Stimulated activated CD8-positive, alpha-beta memory T cell treated with anti-CD3 and anti-CD28 coated beads, Interleukin-15, amount 100 ng/mL, for 1 hour (primary cell): Measurements from ENCODE around the gene AKAP13.

Experiments
- DNase-seq: peaks from one replicate; pipeline ENCODE4 v3.0.0-alpha.2; 2020; ENCODE audit warnings: low read depth

The AKAP13 gene

DNA sequence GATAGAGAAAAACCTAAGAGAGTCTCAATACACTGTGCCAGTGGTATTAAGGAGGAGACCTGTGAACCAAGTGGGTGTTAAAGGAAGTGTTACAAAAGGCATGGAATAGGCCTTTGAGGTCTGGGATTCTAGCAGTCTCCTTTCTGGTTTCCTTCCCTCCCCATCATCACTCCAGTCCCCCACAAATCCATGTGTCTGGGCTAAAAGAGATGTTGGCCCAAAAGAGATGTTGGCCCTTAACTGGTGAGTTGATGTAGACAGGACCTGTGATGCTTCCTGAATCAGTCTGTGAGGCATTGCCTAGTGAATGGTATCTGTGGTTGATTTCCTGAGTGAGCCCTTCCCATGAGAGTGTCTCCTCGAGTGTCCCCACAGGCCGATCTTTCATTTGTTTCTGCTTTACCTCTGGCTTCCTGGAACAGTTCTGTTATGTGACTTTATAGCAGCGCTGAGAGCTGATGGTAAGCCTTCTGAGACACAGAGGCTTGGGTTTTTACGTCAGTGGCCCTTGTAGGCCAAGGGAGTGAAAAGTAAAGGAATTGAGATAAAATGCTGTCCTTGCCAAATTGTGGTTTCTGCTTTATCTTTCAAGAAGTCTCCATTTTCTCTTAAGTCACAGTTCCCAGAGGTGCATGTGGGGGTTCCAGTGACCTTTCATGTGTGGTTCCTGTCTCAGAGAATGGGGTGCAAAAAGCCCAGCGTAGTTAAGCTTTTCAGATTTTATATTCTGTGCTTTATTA, 326.5 kb downstream of the AKAP13 start:
- no peak for DNase-seq

DNA sequence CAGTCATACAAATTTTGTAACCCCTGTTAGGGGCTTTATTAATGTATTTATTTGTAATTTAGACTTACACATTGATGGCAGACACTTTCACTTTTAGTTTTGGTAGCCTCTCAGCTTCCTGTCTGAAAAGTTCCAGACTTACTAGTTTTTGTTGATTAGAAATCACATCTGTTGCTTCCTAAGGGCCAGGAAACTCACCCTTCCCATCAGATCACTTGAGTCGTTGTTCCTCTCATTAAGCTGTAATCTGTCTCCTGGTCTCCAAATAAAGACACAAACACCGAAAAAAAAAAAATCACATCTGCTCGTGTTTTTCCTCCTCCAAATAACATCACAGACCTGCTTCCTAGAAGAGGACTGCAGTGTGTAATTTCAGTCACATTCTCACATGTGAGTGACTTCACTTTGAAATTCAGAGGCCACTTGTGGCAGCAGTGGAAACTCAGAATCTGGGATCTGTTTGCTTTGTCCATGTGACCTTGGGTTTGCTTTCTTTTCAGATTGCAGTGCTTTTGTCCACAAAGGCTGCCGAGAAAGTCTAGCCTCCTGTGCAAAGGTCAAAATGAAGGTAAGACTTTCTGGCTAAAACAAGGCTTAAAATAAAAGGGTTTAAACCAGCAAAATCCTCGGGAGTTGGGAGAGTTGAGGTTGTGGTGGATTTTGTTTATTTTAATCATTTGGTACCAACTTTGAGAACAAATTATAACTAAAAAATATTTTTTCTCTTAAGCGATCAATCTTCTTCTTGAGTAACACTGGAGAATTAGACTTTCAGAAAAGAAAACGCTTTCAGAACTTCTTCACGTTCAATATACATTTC, 327.3 kb downstream of the AKAP13 start:
- DNase-seq: no peak

DNA sequence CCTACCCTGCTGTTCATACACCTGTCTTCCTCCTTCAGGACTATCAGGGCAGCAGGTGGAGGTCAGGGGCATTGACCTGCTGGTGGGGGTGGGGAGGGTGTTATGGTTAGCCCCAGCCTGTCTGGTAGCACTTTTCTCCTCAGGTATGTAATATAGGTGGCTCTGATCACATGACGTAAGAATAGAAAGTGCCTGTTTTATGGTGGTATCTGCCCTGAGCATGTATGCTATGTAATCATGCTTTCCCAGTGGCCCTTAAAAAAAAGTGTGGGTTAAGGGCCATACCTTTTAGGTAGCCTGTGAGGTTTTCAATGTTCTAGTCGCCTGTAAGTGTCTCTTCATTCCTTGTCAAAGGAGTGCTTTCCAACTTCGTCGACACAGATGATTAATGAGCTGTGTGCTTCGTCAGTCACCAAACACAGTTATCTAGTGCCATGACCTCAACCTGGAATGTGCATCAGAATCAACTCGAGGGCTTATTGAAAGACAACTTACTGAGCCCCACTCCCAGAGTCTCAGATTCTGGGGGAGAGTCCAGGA, 328.1 kb downstream of the AKAP13 start:
- no peak for DNase-seq

DNA sequence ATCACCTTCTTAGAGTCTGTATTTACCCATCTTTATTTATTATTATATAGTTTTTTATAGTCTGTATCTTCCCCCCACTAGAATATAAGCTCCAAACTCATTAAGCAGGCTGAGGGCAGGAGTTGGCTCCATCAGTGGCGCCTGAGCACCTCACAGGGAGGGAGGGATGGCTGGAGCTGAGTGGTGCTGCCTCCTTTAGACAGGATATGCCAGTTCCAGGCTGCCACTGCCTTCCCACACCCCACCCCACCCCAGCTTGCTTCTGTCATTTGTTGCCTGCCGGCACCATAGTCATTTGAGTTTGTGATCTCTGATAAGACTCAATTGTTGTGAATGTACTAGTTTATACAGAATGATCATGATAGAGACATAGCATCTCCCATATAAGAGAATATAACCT, 328.8 kb downstream of the AKAP13 start:
- DNase-seq: no peak

DNA sequence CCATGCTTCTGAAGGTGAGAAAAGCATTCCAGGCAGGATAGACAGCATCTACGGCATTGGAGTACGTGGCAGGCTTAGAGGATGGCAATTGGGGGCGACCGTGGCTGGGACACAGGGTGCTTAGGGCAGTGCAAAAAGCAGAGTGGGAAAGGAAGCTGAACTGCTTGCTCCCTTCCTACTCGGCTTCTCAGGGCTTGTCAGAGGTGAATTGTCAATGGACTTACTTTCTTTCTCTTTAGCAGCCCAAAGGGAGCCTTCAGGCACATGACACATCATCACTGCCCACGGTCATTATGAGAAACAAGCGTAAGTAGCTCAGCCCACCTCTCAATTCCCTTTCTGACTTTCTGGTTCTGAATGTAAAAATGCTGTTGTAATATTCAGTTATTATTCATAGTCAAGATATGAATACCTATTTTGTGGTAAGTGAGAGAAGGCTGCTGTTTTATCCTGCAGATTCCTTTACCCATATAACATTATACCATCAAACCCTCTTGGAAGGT, 330.0 kb downstream of the AKAP13 start:
- no peak for DNase-seq

DNA sequence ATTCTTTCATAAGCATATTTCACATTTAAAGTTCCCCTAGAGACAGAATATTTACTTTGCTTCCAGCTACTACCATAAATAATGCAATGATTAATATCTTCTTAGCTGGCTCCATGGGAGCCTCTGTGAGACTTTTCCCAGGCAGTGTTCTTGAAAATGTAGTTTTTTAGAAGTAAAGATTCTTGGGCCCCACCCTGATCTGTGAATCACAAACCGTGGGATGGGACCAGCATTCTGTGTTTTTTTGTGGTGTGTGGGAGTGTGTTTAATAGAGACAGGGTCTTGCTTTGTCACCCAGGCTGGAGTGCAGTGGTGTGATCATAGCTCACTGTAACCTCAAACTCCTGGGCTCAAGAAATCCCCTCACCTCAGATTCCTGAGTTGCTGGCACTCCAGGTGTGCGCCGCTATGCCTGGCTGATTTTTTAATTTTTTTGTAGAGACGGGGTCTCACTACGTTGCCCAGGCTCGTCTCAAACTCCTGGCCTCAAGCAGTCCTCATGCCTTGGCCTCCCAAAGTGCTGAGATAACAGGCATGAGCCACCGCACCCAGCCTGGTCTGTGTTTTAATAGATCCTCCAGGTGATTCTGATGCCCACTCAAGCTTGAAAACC, 331.3 kb downstream of the AKAP13 start:
- no peak for DNase-seq

DNA sequence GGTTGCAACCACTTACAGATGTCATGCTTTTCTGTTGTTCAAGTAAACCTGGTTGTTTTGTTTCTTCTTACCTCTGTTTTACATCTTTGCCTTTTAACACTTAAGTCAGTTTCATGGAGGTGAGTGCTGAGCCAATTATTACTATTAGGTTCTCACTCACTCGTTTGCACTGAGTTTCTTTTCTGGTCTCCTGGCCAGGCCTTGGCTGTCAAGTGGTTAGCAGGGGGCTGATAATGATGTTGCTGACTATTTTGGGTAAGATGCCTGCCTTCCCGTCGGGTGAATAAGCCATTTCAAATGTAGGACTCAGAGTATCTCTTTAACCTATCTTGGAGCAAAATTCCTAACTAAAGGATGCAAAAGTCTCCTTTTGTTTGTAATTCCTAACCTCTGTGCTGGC, 335.9 kb downstream of the AKAP13 start:
- no peak for DNase-seq

DNA sequence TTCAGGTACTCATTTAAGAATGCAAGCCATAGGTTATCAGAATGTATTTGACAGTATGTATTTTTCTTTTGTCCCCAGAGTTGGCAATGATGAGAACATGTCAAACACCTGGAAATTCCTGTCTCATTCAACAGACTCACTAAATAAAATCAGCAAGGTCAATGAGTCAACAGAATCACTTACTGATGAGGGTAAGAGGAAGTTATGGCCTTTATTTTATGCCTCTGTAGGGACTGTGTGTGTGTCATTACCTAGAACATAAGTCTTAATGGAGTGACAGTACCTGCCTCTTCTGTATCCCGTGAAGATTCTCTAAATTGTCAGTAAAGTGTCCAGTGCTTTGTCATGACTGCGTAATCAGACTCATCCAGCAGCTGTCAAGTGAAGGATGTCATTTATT, 336.8 kb downstream of the AKAP13 start:
- DNase-seq: no peak

DNA sequence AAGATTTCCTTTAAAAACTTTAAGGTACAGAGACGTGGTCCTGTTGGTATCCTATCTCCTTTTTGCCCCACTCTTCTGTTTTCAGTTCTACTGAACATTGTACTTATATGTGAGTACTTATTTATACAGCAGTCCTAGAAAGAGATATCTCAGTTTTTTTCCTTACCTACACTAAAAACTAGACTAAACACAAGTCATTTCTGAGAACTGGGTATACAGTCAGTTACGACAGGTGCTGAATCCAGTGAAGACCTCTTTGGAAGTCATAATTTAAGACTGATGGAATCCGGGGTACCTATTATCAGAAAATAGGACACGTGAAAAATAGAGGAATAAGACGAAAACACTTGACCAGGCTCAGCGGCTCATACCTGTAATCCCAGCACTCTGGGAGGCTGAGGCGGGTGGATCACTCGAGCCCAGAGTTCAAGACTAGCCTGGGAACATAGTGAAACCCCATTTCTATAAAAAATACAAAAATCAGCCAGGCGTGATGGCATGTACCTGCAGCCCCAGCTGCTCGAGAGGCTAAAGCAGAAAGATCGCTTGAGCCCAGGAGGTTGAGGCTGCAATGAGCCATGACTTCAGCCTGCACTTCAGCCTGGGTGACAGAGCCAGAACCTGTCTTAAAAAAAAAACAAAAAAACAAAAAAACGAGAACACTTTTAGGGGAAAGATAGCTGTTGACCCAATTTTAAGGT, 338.0 kb downstream of the AKAP13 start:
- no peak for DNase-seq

DNA sequence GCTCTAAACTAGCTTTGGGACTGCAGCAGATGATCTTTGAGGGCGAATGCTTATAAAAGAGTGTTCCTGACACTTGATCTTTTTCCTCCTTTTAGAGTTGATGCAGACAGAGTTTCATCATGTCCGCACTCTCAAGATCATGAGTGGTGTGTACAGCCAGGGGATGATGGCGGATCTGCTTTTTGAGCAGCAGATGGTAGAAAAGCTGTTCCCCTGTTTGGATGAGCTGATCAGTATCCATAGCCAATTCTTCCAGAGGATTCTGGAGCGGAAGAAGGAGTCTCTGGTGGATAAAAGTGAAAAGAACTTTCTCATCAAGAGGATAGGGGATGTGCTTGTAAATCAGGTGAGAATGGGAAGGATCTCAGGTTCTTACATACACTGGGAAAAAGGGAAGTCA, 338.6 kb downstream of the AKAP13 start:
- DNase-seq: no peak

DNA sequence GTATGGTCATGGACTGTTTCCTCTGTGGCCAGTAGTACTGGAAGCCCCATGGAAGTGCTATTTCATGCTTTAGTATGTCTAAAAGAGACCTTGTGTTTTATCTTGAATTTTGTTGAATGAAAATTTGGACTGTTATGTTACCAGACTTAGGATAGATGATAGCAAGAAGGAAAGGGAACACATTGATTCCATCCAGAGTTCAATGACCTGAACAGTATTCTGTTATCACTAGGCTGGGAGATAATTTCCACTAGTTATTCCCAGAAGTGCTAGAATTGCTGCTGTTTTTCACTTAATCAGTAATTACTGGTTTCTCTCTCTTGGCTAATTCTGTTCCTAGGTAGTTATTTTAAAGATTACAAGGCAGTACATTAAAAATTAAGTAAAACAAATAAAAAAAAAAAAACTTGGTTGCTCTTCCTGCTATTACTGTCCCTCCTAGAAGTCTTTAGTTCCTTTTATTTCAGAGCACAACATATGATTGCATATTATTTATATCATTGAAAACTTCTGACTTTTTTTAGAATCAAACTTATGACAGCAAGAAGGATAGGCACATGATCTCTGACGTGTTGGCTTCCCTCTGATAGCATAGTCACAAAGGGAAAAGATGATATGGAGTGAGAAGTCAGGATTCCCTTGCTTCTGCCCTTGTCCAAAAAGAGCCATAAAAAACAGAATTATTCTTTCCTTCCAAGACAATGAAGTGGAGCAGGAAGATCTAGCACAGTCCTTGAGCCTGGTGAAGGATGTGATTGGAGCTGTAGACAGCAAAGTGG, 342.2 kb downstream of the AKAP13 start:
- no peak for DNase-seq

DNA sequence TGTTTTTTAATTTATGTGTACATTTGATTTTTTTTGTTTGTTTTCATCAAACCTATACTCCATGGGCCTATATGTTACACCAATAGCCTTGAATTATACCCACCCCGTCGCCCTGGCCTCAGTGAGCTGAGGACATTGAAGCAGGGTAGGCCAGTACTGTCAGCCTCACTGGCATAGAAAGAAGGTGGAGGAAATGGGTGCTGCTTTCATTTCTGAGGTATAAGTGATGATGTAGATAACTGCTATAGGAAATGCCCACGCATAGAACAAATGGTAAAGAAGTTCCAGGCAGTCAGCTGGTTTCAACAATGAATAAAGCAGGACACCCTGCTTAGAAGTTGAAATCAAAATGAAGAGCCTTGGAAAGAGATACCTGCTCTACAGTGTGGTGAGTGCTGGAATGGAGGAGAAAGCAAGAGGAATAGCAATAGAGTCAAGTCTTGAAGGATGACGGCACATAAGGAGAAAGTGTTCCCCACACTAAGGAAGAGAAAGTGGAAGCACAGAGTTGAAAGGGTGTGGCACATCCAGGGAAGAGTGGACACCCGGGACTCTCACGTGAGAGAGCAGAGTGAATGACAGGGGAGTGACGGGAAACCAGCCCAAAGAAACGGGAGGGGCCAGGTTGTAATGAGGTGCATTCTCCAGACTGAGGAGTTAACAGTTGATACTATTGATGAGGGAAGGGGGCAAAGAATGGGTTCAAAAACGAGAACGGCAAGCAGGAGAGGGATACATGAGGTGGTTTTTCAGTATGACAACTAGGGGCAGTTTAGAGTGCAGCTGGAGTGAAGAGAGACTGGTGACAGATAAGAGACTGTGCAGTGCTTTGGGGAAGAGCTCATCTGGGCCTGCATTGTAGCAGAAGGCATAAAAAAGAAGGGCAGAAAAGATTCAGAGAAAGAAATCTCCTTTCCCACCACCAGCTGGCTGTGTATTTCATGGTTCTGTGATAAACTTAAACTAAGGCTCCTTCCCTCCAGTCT, 343.9 kb downstream of the AKAP13 start:
- DNase-seq: no peak

DNA sequence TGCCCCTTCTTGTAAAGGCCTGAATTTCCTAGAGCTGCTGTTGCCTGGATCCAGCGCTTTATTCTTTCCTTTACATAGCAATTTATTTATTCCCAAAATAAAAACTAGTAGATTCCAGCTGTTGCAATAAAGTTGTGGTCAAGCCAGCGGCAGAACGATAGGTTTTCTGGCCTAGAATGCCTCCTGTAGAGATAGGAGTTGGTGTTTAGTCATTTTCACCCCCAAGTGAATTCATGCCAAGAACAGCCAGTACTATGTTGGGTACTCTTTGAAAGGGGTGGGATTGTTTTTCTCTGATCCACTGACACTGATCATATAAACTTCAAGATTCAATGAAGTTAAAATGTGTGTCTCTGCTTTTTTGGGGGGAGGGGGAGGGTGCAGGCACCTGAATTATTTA, 344.6 kb downstream of the AKAP13 start:
- no peak for DNase-seq

DNA sequence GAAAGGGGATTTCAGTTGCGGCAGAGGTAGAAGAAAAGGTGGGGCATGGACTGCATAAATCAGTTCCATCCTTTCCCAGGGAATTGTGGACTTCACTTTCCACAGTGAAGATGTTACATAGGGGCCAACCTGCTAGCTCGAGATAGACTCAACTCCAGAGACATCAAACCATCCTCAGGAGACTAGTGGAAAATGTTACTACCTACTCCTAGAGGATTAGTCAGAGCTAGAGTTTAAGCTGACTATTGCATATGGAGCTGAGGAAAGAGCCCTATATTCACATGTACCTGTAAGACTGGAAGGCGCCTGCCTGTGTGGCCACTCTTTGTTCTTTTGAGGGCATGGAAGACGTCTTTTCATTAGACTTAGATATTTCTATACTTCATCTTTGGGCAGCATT, 345.2 kb downstream of the AKAP13 start:
- no peak for DNase-seq

DNA sequence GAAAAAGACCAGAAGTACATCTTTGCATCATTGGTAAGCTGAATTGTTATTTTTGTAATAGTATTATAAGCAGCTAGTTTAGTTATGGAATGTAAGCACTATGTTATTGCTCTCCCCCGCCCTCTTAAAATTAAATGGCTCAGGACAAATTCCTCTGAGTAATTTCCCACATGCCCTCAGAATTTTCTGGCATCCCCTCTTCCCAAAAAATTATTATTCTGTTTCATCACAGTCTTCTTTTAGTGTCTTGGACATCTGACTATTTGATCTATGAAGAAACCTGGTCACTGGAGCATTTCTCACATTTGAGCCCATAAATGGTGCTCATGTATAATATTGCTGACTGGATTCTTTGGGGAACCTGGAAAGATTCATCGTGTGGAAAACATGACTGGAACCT, 346.1 kb downstream of the AKAP13 start:
- DNase-seq: no peak

DNA sequence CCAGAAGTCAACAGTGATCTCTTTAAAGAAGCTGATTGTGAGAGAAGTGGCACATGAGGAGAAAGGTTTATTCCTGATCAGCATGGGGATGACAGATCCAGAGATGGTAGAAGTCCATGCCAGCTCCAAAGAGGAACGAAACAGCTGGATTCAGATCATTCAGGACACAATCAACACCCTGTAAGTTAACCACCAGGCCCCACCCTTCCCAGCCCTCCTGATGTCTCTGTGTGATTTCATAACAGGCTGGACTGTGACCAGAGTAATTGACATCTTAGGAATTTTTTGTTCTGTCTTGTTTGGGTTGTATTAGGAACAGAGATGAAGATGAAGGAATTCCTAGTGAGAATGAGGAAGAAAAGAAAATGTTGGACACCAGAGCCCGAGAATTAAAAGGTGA, 346.7 kb downstream of the AKAP13 start:
- DNase-seq: no peak

DNA sequence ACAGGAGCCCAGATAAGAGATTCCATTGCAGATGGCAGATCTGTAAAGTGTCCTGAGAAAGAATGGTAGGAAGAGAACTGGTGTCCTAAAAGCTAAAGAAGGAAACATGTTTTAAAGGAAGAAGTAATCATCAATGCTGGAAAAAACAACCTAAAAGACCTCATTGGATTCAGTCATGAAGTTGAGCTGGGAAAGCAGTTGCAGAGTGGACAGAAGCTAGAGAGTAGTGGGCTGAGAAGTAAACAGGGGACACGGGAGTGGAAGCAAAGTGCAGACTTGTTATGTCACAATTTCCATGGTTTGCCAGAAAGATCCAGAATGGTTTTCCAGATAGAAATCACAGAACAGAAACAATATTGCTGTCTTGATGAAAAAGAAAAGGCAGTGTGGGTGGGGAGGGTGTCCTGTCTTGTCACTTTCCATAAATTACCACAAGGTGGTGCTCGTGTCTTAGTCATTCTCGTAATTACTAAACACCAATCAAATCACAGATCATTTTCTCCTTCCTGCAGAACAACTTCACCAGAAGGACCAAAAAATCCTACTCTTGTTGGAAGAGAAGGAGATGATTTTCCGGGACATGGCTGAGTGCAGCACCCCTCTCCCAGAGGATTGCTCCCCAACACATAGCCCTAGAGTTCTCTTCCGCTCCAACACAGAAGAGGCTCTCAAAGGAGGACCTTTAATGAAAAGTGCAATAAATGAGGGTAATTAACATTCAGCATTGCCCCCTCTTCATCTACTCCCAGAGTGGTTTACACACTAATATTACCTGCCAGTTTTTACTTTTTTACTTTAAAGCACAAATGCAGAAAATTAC, 349.8 kb downstream of the AKAP13 start:
- DNase-seq: peak; percentile 17

DNA sequence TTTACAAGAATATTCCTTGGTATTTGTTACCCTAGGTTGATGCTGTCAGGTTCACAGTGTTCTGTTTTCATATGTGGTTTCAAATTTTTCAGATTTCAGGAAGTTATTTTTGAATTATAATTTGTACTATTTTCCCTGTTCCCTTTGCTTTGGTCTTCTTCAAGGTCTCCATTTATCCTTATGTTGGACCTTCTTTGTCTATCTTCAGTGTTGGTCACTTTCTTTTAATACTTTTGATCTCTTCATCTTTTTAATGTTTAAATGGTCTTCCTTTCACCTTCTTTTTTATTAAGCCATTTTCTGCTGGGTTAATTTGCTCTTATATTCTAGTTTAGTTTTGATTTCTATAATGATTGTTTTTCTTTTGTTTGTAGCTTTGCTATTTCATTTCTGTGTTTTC, 353.0 kb downstream of the AKAP13 start:
- no peak for DNase-seq

DNA sequence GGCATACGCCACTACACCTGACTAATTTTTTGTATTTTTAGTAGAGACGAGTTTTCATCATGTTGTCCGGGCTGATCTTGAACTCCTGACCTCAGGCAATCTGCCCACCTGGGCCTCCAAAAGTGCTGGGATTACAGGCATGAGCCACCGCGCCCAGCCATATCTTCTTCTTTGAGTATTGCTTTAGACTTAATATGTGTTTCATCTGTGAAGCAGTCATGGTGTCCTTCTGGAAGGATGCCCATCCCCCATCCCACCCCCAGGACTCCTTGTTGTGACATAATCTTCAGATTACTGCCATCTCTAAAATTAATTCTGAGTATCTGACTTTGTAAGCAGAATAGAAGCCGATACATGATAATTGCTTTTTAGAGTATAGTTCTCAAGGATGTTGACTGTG, 356.7 kb downstream of the AKAP13 start:
- DNase-seq: no peak
